GM23248 (cell line): ENCODE results near the gene ALDH16A1. TPM values are rescaled to one million over a fixed set of nuclear protein-coding genes. Genes with fewer than 3 reads are reported as not detected.

Source experiments
- DNase-seq: peaks from one replicate; pipeline ENCODE4 v3.0.0-alpha.2; 2015
- H2AFZ ChIP-seq: fragments of 200-600 bp; sonication (generic); 2 replicates; pipeline ENCODE4 v1.6.1; 2016; ENCODE audit warnings: antibody characterized with exemption
- H3F3A ChIP-seq: fragments of 200-600 bp; sonication (generic); 2 replicates; pipeline ENCODE4 v1.6.1; 2016; ENCODE audit warnings: mild to moderate bottlenecking, antibody characterized with exemption, mixed run types; ENCODE audit not compliant: insufficient read depth
- H3K27ac ChIP-seq: fragments of 200-600 bp; sonication (generic); 2 replicates; pipeline ENCODE4 v1.5.1; 2016; ENCODE audit warnings: mild to moderate bottlenecking
- H3K27me3 ChIP-seq: fragments of 200-600 bp; sonication (generic); replicated peaks from 2 replicates; pipeline ENCODE4 v1.6.1; 2016; ENCODE audit warnings: mild to moderate bottlenecking; ENCODE audit not compliant: insufficient read depth
- H3K36me3 ChIP-seq: fragments of 200-600 bp; sonication (generic); 2 replicates; pipeline ENCODE4 v1.6.1; 2016; ENCODE audit warnings: low read depth, mild to moderate bottlenecking
- H3K4me1 ChIP-seq: fragments of 200-600 bp; sonication (generic); 2 replicates; pipeline ENCODE4 v1.6.1; 2016; ENCODE audit warnings: mild to moderate bottlenecking; ENCODE audit not compliant: insufficient read depth
- H3K4me2 ChIP-seq: fragments of 200-600 bp; sonication (generic); one replicate; pipeline ENCODE4 v1.6.1; 2016; ENCODE audit warnings: mild to moderate bottlenecking; ENCODE audit not compliant: unreplicated experiment
- H3K4me3 ChIP-seq: fragments of 200-600 bp; sonication (generic); 2 replicates; pipeline ENCODE4 v1.5.1; 2016; ENCODE audit warnings: mild to moderate bottlenecking
- H3K79me2 ChIP-seq: fragments of 200-600 bp; sonication (generic); 2 replicates; pipeline ENCODE4 v1.6.1; 2016; ENCODE audit warnings: mild to moderate bottlenecking; ENCODE audit not compliant: insufficient read depth
- H3K9ac ChIP-seq: fragments of 200-600 bp; sonication (generic); 2 replicates; pipeline ENCODE4 v1.6.1; 2016; ENCODE audit warnings: mild to moderate bottlenecking
- H3K9me2 ChIP-seq: fragments of 200-600 bp; sonication (generic); 2 replicates; pipeline ENCODE4 v1.6.1; 2016; ENCODE audit warnings: mixed run types, mild to moderate bottlenecking, moderate library complexity; ENCODE audit not compliant: insufficient read depth
- H3K9me3 ChIP-seq: fragments of 200-600 bp; sonication (generic); one replicate; pipeline ENCODE4 v1.6.1; 2017; ENCODE audit warnings: low read depth
- H4K20me1 ChIP-seq: fragments of 200-600 bp; sonication (generic); 2 replicates; pipeline ENCODE4 v1.6.0; 2016; ENCODE audit not compliant: insufficient read depth
- EZH2 ChIP-seq: fragments of 200-600 bp; sonication (generic); IDR thresholded peaks from 2 replicates; pipeline ENCODE4 v1.6.1; 2018; ENCODE audit warnings: antibody characterized with exemption, mild to moderate bottlenecking; ENCODE audit not compliant: insufficient read depth, poor library complexity, severe bottlenecking
- EZH2phosphoT487 ChIP-seq: fragments of 200-600 bp; sonication (generic); IDR thresholded peaks from 2 replicates; pipeline ENCODE4 v1.6.1; 2018; ENCODE audit warnings: antibody characterized with exemption, moderate library complexity, mild to moderate bottlenecking, low read depth; ENCODE audit not compliant: insufficient read depth
- WGBS, 2 experiments: methylation state at CpG; one replicate each; pipeline ENCODE4 v1.1.6; 2015 to 2017; ENCODE audit warnings: low lambda C conversion rate in 2 of 2, low coverage in 1 of 2; ENCODE audit errors: missing lambda C conversion rate in 2 of 2; 5-methylcytosine and 5-hydroxymethylcytosine counted together
- in situ Hi-C: fragments of 300-500 bp; cut with MboI; formaldehyde crosslinking; loops from 2 replicates; pipeline ENCODE4 v1.15.0; 2020
- polyA plus RNA-seq: library from polyadenylated mRNA; unstranded; fragments of >200 nt; fragmentation: Nextera tagmentation; extraction: Ambion mirVana; gene quantifications from 2 replicates; pipeline ENCODE4 v1.2.1, GENCODE V29; 2016
- total RNA-seq: library from RNA; depleted of rRNA; stranded (reverse); fragments of >200 nt; shearing (Covaris generic); gene quantifications from 2 replicates; pipeline ENCODE4 v1.2.3, GENCODE V29; 2014

The ALDH16A1 gene
- total and polyA plus RNA-seq, 2 experiments from 2014 or later, result 9.4 to 30.4 TPM

- 96 to 98% methylated on average over 17 to 37 of the region's 37 CpGs for WGBS, 2 experiments
- no peaks in the 10 kb centered on the region for H3K9me3 ChIP-seq
- DNase-seq, result no peak
Measured at GRCh38 chr19:49461656-49462055, 8.6 kb downstream of the ALDH16A1 start.

GRCh38 chr19:49462492-49462891 lies 9.5 kb downstream of the ALDH16A1 start:
- WGBS, 2 experiments, result 88 to 92% methylated on average over 10 to 12 of the region's 12 CpGs
- H3K9ac ChIP-seq, result no peak overlapping the region
- no peak overlapping the region for H3K4me3 ChIP-seq
- no peaks in the 10 kb centered on the region for H4K20me1 ChIP-seq
- no peak overlapping the region for H3K27ac ChIP-seq
- H3K4me1 ChIP-seq, result peaks cover 6% of the 10 kb centered on the region; the same call in 1 of the 2 replicates
- TF ChIP-seq EZH2, result no peak
- TF ChIP-seq EZH2phosphoT487, result no peak
- peaks cover 3% of the 10 kb centered on the region; the same call in 1 of the 2 replicates for H3K79me2 ChIP-seq
- H3K4me2 ChIP-seq, result no peak overlapping the region
- no peak for DNase-seq
- no peaks in the 10 kb centered on the region for H3K9me3 ChIP-seq
- H3K27me3 ChIP-seq, result no peaks in the 10 kb centered on the region
- H3K9me2 ChIP-seq, result no peaks in the 10 kb centered on the region
- no peaks in the 10 kb centered on the region for H3K36me3 ChIP-seq
- in situ Hi-C loops, result no loop called here
- H2AFZ ChIP-seq, result no peak overlapping the region
- H3F3A ChIP-seq, result 0 out of 2 replicates have a peak, but pooled peaks cover 5% of the 10 kb centered on the region

More at GRCh38 chr19:49461656-49462055, 8.6 kb downstream of the ALDH16A1 start:
- no peaks in the 10 kb centered on the region for H4K20me1 ChIP-seq
- in situ Hi-C loops, result no loop called here
- no peak overlapping the region for H3K9ac ChIP-seq
- TF ChIP-seq EZH2 (no peak), EZH2phosphoT487 (no peak)
- no peak overlapping the region for H3K4me2 ChIP-seq
- no peaks in the 10 kb centered on the region for H3K36me3 ChIP-seq
- no peak overlapping the region for H2AFZ ChIP-seq
- H3K79me2 ChIP-seq, result peaks cover 3% of the 10 kb centered on the region; the same call in 1 of the 2 replicates
- H3K9me2 ChIP-seq, result no peaks in the 10 kb centered on the region
- no peak overlapping the region for H3K27ac ChIP-seq
- H3K4me1 ChIP-seq, result peaks cover 8% of the 10 kb centered on the region; the same call in 1 of the 2 replicates
- H3K4me3 ChIP-seq, result no peak overlapping the region
- peaks cover 8% of the 10 kb centered on the region for H3F3A ChIP-seq
- H3K27me3 ChIP-seq, result no peaks in the 10 kb centered on the region

- H3K4me1 ChIP-seq, result no peaks in the 10 kb centered on the region
- H2AFZ ChIP-seq, result no peak overlapping the region
Measured at GRCh38 chr19:49463960-49464740, 11.1 kb downstream of the ALDH16A1 start.

GRCh38 chr19:49465371-49465770 lies 12.3 kb downstream of the ALDH16A1 start:
- no peak overlapping the region for H3K9ac ChIP-seq
- no peak overlapping the region for H2AFZ ChIP-seq
- no peak for DNase-seq
- H3K4me2 ChIP-seq, result no peak overlapping the region
- WGBS, 2 experiments, result 87 to 92% methylated on average over 3 of the region's 3 CpGs
- H3F3A ChIP-seq, result no peaks in the 10 kb centered on the region
- H3K36me3 ChIP-seq, result no peaks in the 10 kb centered on the region
- no peaks in the 10 kb centered on the region for H3K27me3 ChIP-seq
- H3K9me3 ChIP-seq, result no peaks in the 10 kb centered on the region
- no peaks in the 10 kb centered on the region for H4K20me1 ChIP-seq
- no peak overlapping the region for H3K4me3 ChIP-seq
- no peaks in the 10 kb centered on the region for H3K9me2 ChIP-seq
- no peaks in the 10 kb centered on the region for H3K79me2 ChIP-seq
- no peak overlapping the region for H3K27ac ChIP-seq
- H3K4me1 ChIP-seq, result no peaks in the 10 kb centered on the region
- TF ChIP-seq EZH2 (no peak), EZH2phosphoT487 (no peak)
- in situ Hi-C loops, result no loop called here

More at GRCh38 chr19:49463960-49464740, 11.1 kb downstream of the ALDH16A1 start:
- in situ Hi-C loops, result no loop called here
- Histone ChIP-seq H3K4me2 (no peak overlapping the region), H3K36me3 (no peaks in the 10 kb centered on the region), H4K20me1 (no peaks in the 10 kb centered on the region), H3K27me3 (no peaks in the 10 kb centered on the region), H3K79me2 (no peaks in the 10 kb centered on the region), H3K9me3 (no peaks in the 10 kb centered on the region), H3F3A (no peaks in the 10 kb centered on the region), H3K9me2 (no peaks in the 10 kb centered on the region), H3K4me3 (no peak overlapping the region), H3K9ac (no peak overlapping the region), H3K27ac (no peak overlapping the region)
- WGBS, 2 experiments, result 88 to 90% methylated on average over 25 to 38 of the region's 39 CpGs
- TF ChIP-seq EZH2 (no peak), EZH2phosphoT487 (no peak)
- no peak for DNase-seq
